Measurements from ENCODE around the gene ARL6IP4.

DNA sequence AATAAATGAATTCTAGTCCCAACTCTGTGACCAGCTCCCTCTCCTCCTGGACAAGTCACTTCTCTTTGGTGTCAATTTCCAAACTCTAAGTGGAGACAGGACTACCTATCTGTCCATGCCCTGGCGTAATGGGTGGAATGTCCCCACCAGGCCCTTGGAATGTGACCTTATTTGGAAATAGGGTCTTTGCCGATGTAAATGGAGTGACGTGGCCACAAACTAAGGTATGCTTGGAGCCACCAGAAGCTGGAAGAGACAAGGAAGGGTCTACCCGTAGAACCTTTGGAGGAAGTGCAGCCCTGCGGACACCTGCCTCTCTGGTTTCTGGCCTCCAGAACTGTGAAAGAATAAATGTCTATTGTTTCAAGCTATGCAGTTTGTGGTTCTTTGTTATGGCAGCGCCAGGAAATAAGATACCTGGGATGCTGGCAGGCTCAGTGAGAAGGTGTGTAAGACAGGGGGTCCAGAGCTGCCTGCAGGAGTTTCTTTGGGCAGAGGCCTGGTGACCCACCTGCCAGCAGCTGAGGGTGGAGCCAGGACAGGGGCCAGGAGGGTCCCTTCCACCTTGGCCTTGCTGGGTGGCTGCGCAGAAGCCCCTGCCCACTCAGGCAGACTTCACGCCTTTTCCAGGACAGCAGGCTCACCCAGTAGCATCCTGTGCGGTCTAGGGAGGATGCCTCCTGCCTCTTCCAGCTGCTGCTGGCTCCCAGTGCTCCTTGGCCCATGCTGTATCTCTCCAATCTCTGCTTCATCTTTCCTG, 45.8 kb downstream of the ARL6IP4 start:
- TF ChIP-seq CTCF (conservative IDR thresholded peaks at IDR 0.05; ENCODE audit: low read depth, low read length) (no peak), EZH2 (IDR thresholded peaks at IDR 0.05; ENCODE audit: borderline replicate concordance, low read depth, low read length, poor library complexity, severe bottlenecking) (no peak)

Measured in A673 (cell line).